Measurements from ENCODE around the gene NT5C1B. TPM values are rescaled to one million over a fixed set of nuclear protein-coding genes. Genes with fewer than 3 reads are reported as not detected.
"Not testable (repeated sequence)": the region's sequence is repeated elsewhere in the genome, so short reads cannot be mapped to it uniquely, and the experiment has no call there.

Gene NT5C1B
- total RNA-seq (not detected), polyA plus RNA-seq (0.86 TPM)

- CTCF ChIA-PET, result no interaction called here
- no peak within 1 kb of the TSS for H3K4me3 Mint-ChIP-seq
- H3K36me3 Mint-ChIP-seq, result peaks cover 8 to 39% (median 22%) of the 10 kb centered on the region in 3 donors
These were observed at the start of gene NT5C1B for GRCh38 chr2:18589354-18589753. Gene NT5C1B, minus strand, starts transcription at chr2:18589569. Its CDS starts 101 bp downstream, at chr2:18589468.

GRCh38 chr2:18637196-18637595 lies 47.8 kb upstream of the NT5C1B start:
- Mint-ChIP-seq H3K36me3 (peaks cover 14 to 70% (median 45%) of the 10 kb centered on the region in 3 donors), H3K27ac (no peak overlapping the region), H3K27me3 (no peaks in the 10 kb centered on the region), H3K4me3 (no peak overlapping the region), H3K4me1 (no peaks in the 10 kb centered on the region), H3K9me3 (peaks cover 30 to 72% (median 49%) of the 10 kb centered on the region in 5 donors)
- Histone ChIP-seq H3K4me3 (ENCODE audit: low read length) (no peak overlapping the region), H3K4me1 (ENCODE audit: insufficient read depth, low read length) (no peaks in the 10 kb centered on the region), H3K9me3 (ENCODE audit: low read length) (peaks cover 8% of the 10 kb centered on the region), H3K27ac (ENCODE audit: low read depth, low read length) (no peak overlapping the region), H3K36me3 (ENCODE audit: insufficient read depth, low read length) (no peaks in the 10 kb centered on the region), H3K27me3 (ENCODE audit: insufficient read depth, low read length, poor library complexity, severe bottlenecking) (no peaks in the 10 kb centered on the region)
- DNase-seq, result no peak
- POLR2A ChIA-PET, result no interaction called here
- CTCF ChIA-PET, result no interaction called here

More at GRCh38 chr2:18589354-18589753, at the start of gene NT5C1B:
- no peaks in the 10 kb centered on the region for H3K36me3 ChIP-seq (ENCODE audit: insufficient read depth, low read length)
- DNase-seq, result no peak
- H3K27ac Mint-ChIP-seq, result peak within 1 kb of the TSS in 1 of 8 donors; percentile 64
- no peaks in the 10 kb centered on the region for H3K9me3 ChIP-seq (ENCODE audit: low read length)
- POLR2A ChIA-PET, result no interaction called here
- H3K9me3 Mint-ChIP-seq, result peaks cover 0 to 5% (median 0%) of the 10 kb centered on the region in 5 donors
- H3K4me3 ChIP-seq (ENCODE audit: low read length), result no peak within 1 kb of the TSS
- peaks cover 0 to 2% (median 0%) of the 10 kb centered on the region in 3 donors for H3K4me1 Mint-ChIP-seq
- H3K27me3 ChIP-seq (ENCODE audit: insufficient read depth, low read length, poor library complexity, severe bottlenecking), result no peaks in the 10 kb centered on the region
- no peaks in the 10 kb centered on the region for H3K4me1 ChIP-seq (ENCODE audit: insufficient read depth, low read length)
- H3K27me3 Mint-ChIP-seq, result no peaks in the 10 kb centered on the region
- no peak within 1 kb of the TSS for H3K27ac ChIP-seq (ENCODE audit: low read depth, low read length)

- H3K27ac ChIP-seq (ENCODE audit: low read depth, low read length); H3K4me3 Mint-ChIP-seq; H3K36me3 ChIP-seq (ENCODE audit: insufficient read depth, low read length); H3K4me3 ChIP-seq (ENCODE audit: low read length); CTCF ChIA-PET; H3K4me1 ChIP-seq (ENCODE audit: insufficient read depth, low read length); H3K9me3 ChIP-seq (ENCODE audit: low read length); H3K4me1 Mint-ChIP-seq; H3K27me3 Mint-ChIP-seq; H3K27ac Mint-ChIP-seq; H3K27me3 ChIP-seq (ENCODE audit: insufficient read depth, low read length, poor library complexity, severe bottlenecking); DNase-seq; POLR2A ChIA-PET: not testable (repeated sequence)
- Mint-ChIP-seq H3K36me3 (peaks cover 28 to 68% (median 46%) of the 10 kb centered on the region in 3 donors), H3K9me3 (peaks cover 32 to 71% (median 58%) of the 10 kb centered on the region in 5 donors)
These were observed 43.3 kb upstream of the NT5C1B start for GRCh38 chr2:18632699-18633098.

GRCh38 chr2:18630941-18631340 lies 41.6 kb upstream of the NT5C1B start:
- H3K27ac Mint-ChIP-seq, result no peak overlapping the region
- H3K27ac ChIP-seq (ENCODE audit: low read depth, low read length), result no peak overlapping the region
- no peaks in the 10 kb centered on the region for H3K9me3 ChIP-seq (ENCODE audit: low read length)
- H3K4me1 Mint-ChIP-seq, result no peaks in the 10 kb centered on the region
- no peaks in the 10 kb centered on the region for H3K36me3 ChIP-seq (ENCODE audit: insufficient read depth, low read length)
- no peak overlapping the region for H3K4me3 Mint-ChIP-seq
- no peaks in the 10 kb centered on the region for H3K4me1 ChIP-seq (ENCODE audit: insufficient read depth, low read length)
- no peak for DNase-seq
- no peaks in the 10 kb centered on the region for H3K27me3 Mint-ChIP-seq
- H3K9me3 Mint-ChIP-seq, result peaks cover 23 to 53% (median 42%) of the 10 kb centered on the region in 5 donors
- H3K4me3 ChIP-seq (ENCODE audit: low read length), result no peak overlapping the region
- no peaks in the 10 kb centered on the region for H3K27me3 ChIP-seq (ENCODE audit: insufficient read depth, low read length, poor library complexity, severe bottlenecking)
- ChIA-PET POLR2A (no interaction called here), CTCF (no interaction called here)
- peaks cover 26 to 53% (median 38%) of the 10 kb centered on the region in 3 donors for H3K36me3 Mint-ChIP-seq

- no peak overlapping the region for H3K4me3 Mint-ChIP-seq
- POLR2A ChIA-PET, result no interaction called here
These were observed 41.2 kb upstream of the NT5C1B start for GRCh38 chr2:18630541-18630940.

GRCh38 chr2:18630101-18630500 lies 40.7 kb upstream of the NT5C1B start:
- Histone ChIP-seq H3K27ac (ENCODE audit: low read depth, low read length) (no peak overlapping the region), H3K4me1 (ENCODE audit: insufficient read depth, low read length) (no peaks in the 10 kb centered on the region), H3K4me3 (ENCODE audit: low read length) (no peak overlapping the region), H3K9me3 (ENCODE audit: low read length) (no peaks in the 10 kb centered on the region), H3K36me3 (ENCODE audit: insufficient read depth, low read length) (no peaks in the 10 kb centered on the region), H3K27me3 (ENCODE audit: insufficient read depth, low read length, poor library complexity, severe bottlenecking) (no peaks in the 10 kb centered on the region)
- Mint-ChIP-seq H3K27ac (no peak overlapping the region), H3K9me3 (peaks cover 19 to 46% (median 35%) of the 10 kb centered on the region in 5 donors), H3K36me3 (peaks cover 24 to 48% (median 34%) of the 10 kb centered on the region in 3 donors), H3K27me3 (no peaks in the 10 kb centered on the region), H3K4me3 (no peak overlapping the region), H3K4me1 (no peaks in the 10 kb centered on the region)
- no peak for DNase-seq
- ChIA-PET POLR2A (no interaction called here), CTCF (no interaction called here)

More at GRCh38 chr2:18630541-18630940, 41.2 kb upstream of the NT5C1B start:
- Mint-ChIP-seq H3K27me3 (no peaks in the 10 kb centered on the region), H3K36me3 (peaks cover 25 to 52% (median 37%) of the 10 kb centered on the region in 3 donors), H3K27ac (peak overlapping the region in 1 of 8 donors; percentile 77), H3K4me1 (no peaks in the 10 kb centered on the region), H3K9me3 (peaks cover 21 to 50% (median 39%) of the 10 kb centered on the region in 5 donors)
- Histone ChIP-seq H3K4me3 (ENCODE audit: low read length) (no peak overlapping the region), H3K9me3 (ENCODE audit: low read length) (no peaks in the 10 kb centered on the region), H3K4me1 (ENCODE audit: insufficient read depth, low read length) (no peaks in the 10 kb centered on the region), H3K36me3 (ENCODE audit: insufficient read depth, low read length) (no peaks in the 10 kb centered on the region), H3K27ac (ENCODE audit: low read depth, low read length) (no peak overlapping the region), H3K27me3 (ENCODE audit: insufficient read depth, low read length, poor library complexity, severe bottlenecking) (no peaks in the 10 kb centered on the region)
- CTCF ChIA-PET, result no interaction called here
- DNase-seq, result no peak

GRCh38 chr2:18626958-18627650 lies 37.7 kb upstream of the NT5C1B start:
- Histone ChIP-seq H3K4me3 (ENCODE audit: low read length) (no peak overlapping the region), H3K36me3 (ENCODE audit: insufficient read depth, low read length) (no peaks in the 10 kb centered on the region), H3K9me3 (ENCODE audit: low read length) (no peaks in the 10 kb centered on the region), H3K4me1 (ENCODE audit: insufficient read depth, low read length) (no peaks in the 10 kb centered on the region), H3K27me3 (ENCODE audit: insufficient read depth, low read length, poor library complexity, severe bottlenecking) (no peaks in the 10 kb centered on the region), H3K27ac (ENCODE audit: low read depth, low read length) (no peak overlapping the region)
- Mint-ChIP-seq H3K36me3 (peaks cover 15 to 37% (median 20%) of the 10 kb centered on the region in 3 donors), H3K27ac (peak overlapping the region in 1 of 8 donors; percentile 44), H3K27me3 (no peaks in the 10 kb centered on the region), H3K9me3 (peaks cover 2 to 19% (median 12%) of the 10 kb centered on the region in 5 donors), H3K4me1 (no peaks in the 10 kb centered on the region), H3K4me3 (no peak overlapping the region)
- ChIA-PET POLR2A (no interaction called here), CTCF (no interaction called here)
- DNase-seq, result no peak

- Mint-ChIP-seq H3K4me3 (no peak overlapping the region), H3K27me3 (no peaks in the 10 kb centered on the region), H3K27ac (no peak overlapping the region), H3K9me3 (peaks cover 0 to 10% (median 6%) of the 10 kb centered on the region in 5 donors), H3K36me3 (peaks cover 13 to 36% (median 13%) of the 10 kb centered on the region in 3 donors), H3K4me1 (no peaks in the 10 kb centered on the region)
- Histone ChIP-seq H3K27me3 (ENCODE audit: insufficient read depth, low read length, poor library complexity, severe bottlenecking) (no peaks in the 10 kb centered on the region), H3K9me3 (ENCODE audit: low read length) (no peaks in the 10 kb centered on the region), H3K27ac (ENCODE audit: low read depth, low read length) (no peak overlapping the region), H3K4me1 (ENCODE audit: insufficient read depth, low read length) (no peaks in the 10 kb centered on the region), H3K36me3 (ENCODE audit: insufficient read depth, low read length) (no peaks in the 10 kb centered on the region), H3K4me3 (ENCODE audit: low read length) (no peak overlapping the region)
- POLR2A ChIA-PET, result no interaction called here
- CTCF ChIA-PET, result no interaction called here
- no peak for DNase-seq
These were observed 36.9 kb upstream of the NT5C1B start for GRCh38 chr2:18626256-18626668.
